Subcutaneous abdominal adipose tissue (tissue), 5 donors: Measurements from ENCODE around the gene RHBDF2.
A peak's percentile ranks its signal among the peaks of the same experiment; 100 is the strongest.
"Not testable (repeated sequence)": the region's sequence is repeated elsewhere in the genome, so short reads cannot be mapped to it uniquely, and the experiment has no call there.

Experiments
- H3K27ac ChIP-seq: one replicate; pipeline ENCODE4 v1.7.0; 2013; ENCODE audit warnings: low read depth, mild to moderate bottlenecking, inconsistent platforms, low read length, moderate library complexity
- H3K27me3 ChIP-seq, 5 donors: one replicate each; pipeline ENCODE4 v1.7.0; 2013; ENCODE audit warnings: low read length in 5 of 5, inconsistent platforms in 1 of 5; ENCODE audit not compliant: control insufficient read depth in 5 of 5, insufficient read depth in 4 of 5
- H3K36me3 ChIP-seq, 5 donors: one replicate each; pipeline ENCODE4 v1.7.0; 2013; ENCODE audit warnings: low read length in 5 of 5; ENCODE audit not compliant: control insufficient read depth in 5 of 5, insufficient read depth in 5 of 5
- H3K4me1 ChIP-seq, 5 donors: one replicate each; pipeline ENCODE4 v1.7.0; 2013; ENCODE audit warnings: low read length in 5 of 5, mild to moderate bottlenecking in 3 of 5, moderate library complexity in 1 of 5; ENCODE audit not compliant: control insufficient read depth in 5 of 5, insufficient read depth in 5 of 5
- H3K4me3 ChIP-seq, 5 donors: one replicate each; pipeline ENCODE4 v1.7.0; 2013; ENCODE audit warnings: low read length in 5 of 5, low read depth in 1 of 5
- H3K9ac ChIP-seq, 5 donors: one replicate each; pipeline ENCODE4 v1.7.0; 2013; ENCODE audit warnings: low read length in 5 of 5, mild to moderate bottlenecking in 4 of 5, moderate library complexity in 3 of 5
- H3K9me3 ChIP-seq, 5 donors: one replicate each; pipeline ENCODE4 v1.7.0; 2013; ENCODE audit warnings: low read length in 5 of 5; ENCODE audit not compliant: control insufficient read depth in 5 of 5
- donor health status: healthy.
- donor health status: healthy.
- donor health status: healthy.
- donor health status: healthy.
- donor health status: healthy.

Gene RHBDF2

DNA sequence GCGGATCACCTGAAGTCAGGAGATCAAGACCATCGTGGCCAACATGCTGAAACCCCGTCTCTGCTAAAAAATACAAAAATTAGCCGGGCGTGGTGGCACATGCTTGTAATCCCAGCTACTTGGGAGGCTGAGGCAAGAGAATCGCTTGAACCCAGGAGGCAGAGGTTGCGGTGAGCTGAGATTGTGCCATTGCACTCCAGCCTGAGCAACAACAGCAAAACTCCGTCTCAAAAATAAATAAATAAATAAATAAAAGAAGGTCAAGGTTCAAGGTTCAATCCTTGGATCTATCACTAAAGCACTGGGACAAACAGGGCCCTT, 24.2 kb upstream of the RHBDF2 start:
- not testable (repeated sequence) for H3K27ac ChIP-seq
- H3K4me1 ChIP-seq = peaks cover 24 to 54% (median 52%) of the 10 kb centered on the region in 5 donors

DNA sequence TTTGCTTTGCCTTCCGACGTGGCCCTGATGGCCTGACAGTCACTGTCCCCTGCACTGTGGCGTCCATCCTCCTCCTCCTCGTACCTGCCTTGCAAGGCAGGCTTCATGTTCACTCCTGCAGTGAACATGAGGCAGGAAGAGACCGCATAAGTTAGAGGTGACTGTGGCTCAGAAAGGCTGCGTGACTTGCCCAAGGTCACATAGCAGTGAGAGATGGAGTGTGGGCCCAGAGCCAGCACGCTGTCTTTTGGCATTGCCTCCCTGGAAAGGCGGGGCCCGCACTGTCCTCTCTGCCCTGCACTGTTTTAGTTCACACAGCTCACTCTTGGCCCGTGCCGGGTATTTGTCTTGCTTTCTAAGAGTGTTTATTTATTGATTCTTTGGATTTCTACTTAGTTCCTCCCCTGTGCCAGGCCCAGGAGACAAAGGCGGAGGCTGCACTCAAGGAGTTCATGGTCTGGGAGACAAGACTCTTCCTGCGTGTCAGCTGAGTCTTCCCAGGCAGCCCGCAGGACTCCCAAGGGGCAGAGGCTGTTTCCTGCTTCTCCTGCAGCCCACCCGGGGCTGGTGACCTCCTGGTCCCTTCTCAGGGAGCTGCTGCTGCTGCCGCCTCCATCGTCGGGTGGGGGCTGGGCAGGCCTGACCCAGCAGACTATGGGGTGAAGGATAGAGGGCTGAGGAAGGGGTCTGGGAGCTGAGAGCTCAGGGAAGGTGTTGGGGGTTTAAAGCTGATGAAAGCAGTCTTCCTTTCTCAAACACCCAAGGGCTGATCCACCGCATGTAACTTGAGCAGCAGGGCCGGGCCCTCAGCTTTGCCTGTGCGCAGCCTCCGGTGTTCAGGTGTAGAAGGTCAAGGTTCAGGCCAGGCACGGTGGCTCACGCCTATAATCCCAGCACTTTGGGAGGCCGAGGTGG, 23.6 kb upstream of the RHBDF2 start:
- Histone ChIP-seq H3K9me3 (no peaks in the 10 kb centered on the region), H3K27ac (no peak overlapping the region), H3K4me3 (peak overlapping the region in 1 of 5 donors; percentile 9), H3K36me3 (no peaks in the 10 kb centered on the region), H3K9ac (no peak overlapping the region), H3K4me1 (peaks cover 18 to 48% (median 46%) of the 10 kb centered on the region in 5 donors), H3K27me3 (peaks cover 0 to 12% (median under 1%) of the 10 kb centered on the region in 5 donors)

More for the DNA sequence above, 24.2 kb upstream of the RHBDF2 start:
- peaks cover 0 to 14% (median 0%) of the 10 kb centered on the region in 5 donors for H3K27me3 ChIP-seq
- H3K4me3 ChIP-seq, H3K36me3 ChIP-seq, H3K9me3 ChIP-seq, H3K9ac ChIP-seq: not testable (repeated sequence)

DNA sequence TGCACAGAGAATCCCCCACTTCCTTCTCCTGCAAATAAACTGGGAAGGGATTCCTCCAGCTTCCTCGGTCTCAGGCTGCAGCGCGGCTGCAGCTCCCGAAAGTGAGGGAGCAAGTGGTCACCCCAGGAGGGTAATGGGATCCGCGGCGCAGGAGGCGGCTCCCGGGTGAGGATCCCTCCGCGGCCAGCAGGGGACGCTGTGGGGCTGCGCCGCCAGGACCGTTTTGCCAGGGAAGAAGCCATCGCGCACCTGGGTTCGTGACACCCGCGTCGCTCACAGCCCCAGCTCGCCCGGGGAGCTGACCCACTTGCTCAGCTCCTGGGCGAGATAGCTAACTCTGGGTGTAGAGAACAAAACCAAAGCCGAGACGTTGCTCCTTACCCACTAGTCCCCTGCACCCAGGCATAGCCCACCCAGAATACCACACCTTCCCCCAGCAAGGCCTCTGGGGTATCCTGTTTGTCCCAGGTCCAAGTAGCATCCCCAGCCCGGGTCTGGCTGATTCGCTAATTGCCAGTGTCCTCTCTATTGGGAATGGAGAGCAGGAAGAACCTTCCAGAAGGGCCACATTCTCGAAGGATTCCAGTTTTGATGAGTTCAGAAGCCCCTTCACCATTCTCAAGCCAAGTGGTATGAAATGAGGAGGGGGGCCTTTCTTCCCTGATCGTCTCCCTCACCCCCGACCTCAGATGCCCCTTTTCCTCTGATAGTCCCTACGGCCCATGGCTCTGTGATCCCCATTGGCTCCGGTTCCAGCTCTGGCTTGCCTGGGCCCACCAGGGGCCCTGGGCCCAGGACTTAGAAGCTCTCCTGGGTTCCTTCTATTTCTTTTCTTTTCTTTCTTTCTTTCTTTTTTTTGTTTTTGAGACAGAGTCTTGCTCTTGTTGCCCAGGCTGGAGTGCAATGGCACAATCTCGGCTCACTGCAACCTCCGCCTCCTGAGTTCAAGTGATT, 22.1 kb upstream of the RHBDF2 start:
- Histone ChIP-seq H3K9me3 (no peaks in the 10 kb centered on the region), H3K4me3 (no peak overlapping the region), H3K9ac (no peak overlapping the region), H3K27ac (no peak overlapping the region), H3K36me3 (no peaks in the 10 kb centered on the region), H3K4me1 (peaks cover 7 to 33% (median 31%) of the 10 kb centered on the region in 5 donors), H3K27me3 (peaks cover 0 to 13% (median 4%) of the 10 kb centered on the region in 5 donors)

- Histone ChIP-seq H3K4me1 (peaks cover 6 to 18% (median 18%) of the 10 kb centered on the region in 5 donors), H3K27me3 (peaks cover 0 to 13% (median 4%) of the 10 kb centered on the region in 5 donors)
- H3K9ac ChIP-seq, H3K27ac ChIP-seq, H3K4me3 ChIP-seq, H3K36me3 ChIP-seq, H3K9me3 ChIP-seq: not testable (repeated sequence)
Observed at GRCh38 chr17:76521683-76522082, 20.5 kb upstream of the RHBDF2 start.

DNA sequence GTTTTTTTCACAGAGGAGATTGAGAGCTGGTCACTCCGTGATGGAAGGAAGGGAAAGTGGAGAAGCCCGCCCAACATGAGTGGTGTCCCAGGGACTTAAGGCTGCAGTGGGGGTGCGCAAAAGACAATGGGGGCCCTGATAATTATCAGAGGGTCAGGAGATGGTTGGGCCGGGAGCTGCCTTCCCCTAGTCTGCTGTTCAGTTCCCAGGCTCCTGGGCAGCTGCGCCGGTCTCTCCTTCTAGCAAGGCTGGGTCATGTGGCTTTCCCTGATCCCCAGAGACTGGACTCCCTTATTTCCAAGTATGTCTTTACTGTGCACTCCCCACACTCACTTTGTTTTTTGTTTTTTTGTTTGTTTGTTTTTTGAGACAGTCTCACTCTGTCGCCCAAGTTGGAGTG, 20.0 kb upstream of the RHBDF2 start:
- Histone ChIP-seq H3K4me3 (no peak overlapping the region), H3K27me3 (peaks cover 0 to 13% (median 4%) of the 10 kb centered on the region in 5 donors), H3K9ac (no peak overlapping the region), H3K9me3 (no peaks in the 10 kb centered on the region), H3K36me3 (no peaks in the 10 kb centered on the region), H3K4me1 (peaks cover 6 to 19% (median 18%) of the 10 kb centered on the region in 5 donors), H3K27ac (no peak overlapping the region)

DNA sequence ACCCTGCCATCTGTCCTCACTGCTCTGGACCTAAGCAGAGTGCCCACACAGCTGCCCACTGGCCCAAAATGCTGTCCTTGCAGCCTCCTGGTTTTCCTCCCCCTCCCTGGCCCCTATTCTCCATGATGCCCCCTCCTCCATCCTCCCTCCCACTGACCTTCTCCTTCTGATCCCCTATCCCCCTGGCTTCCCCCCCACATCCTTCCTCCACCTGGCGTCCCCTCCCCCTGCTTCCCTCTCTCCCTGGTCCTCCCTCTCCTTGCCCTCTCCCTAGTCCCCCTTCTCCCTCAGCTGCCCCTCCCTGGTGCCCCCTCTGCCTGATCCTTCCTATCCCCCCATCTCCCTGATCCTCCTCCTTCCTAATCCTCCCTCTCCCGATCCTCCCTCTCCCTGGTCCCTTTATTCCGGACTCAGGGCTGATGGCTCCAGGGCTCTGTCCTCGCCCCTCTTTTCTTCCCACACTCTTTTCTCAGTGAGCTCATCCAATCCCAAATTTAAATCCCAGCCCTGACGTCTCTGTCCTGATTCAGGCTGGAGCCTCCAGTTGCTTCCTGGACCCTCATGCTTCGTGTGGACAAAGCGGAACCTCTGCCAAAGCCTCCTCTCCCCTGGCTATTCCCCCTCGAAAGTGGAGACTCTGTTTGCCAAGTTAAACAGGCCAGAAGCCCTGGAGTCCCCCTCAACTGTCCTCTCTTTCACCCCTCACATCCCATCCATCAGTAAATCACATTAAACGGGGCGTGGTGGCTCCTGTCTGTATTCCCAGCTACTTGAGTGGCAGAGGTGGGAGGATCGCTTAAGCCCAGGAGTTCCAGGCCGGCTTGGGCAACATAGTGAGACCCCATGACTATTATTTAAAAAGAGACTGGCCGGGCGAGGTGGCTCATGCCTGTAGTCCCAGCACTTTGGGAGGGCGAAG, 18.1 kb upstream of the RHBDF2 start:
- Histone ChIP-seq H3K4me3 (no peak overlapping the region), H3K9me3 (no peaks in the 10 kb centered on the region), H3K4me1 (peaks cover 7 to 24% (median 18%) of the 10 kb centered on the region in 5 donors), H3K9ac (no peak overlapping the region), H3K27ac (no peak overlapping the region), H3K36me3 (no peaks in the 10 kb centered on the region), H3K27me3 (peaks cover 0 to 16% (median 4%) of the 10 kb centered on the region in 5 donors)

DNA sequence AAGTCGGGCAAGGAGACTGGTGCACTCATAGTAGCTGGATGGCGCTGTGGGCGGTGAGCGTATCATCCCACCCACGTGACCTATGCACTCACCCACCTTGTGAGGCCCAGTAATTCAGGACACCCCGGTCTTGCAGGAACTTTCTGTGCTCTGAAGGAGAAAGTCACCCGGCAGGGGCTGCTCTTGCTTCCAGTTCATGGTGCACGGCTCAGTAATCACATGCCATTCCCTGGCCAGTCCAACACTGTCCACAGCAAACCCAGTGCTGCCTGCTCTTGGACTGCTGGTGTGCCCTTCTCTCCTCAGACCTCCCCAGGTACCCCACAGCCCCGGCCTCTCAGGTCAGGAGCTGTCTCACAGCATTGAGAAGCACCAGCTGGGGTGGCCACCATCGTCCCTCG, 16.4 kb upstream of the RHBDF2 start:
- Histone ChIP-seq H3K9me3 (no peaks in the 10 kb centered on the region), H3K36me3 (no peaks in the 10 kb centered on the region), H3K4me1 (peaks cover 7 to 15% (median 11%) of the 10 kb centered on the region in 5 donors), H3K9ac (no peak overlapping the region), H3K4me3 (no peak overlapping the region), H3K27me3 (peaks cover 0 to 13% (median 4%) of the 10 kb centered on the region in 5 donors), H3K27ac (no peak overlapping the region)

GRCh38 chr17:76515274-76515949, 14.2 kb upstream of the RHBDF2 start:
- Histone ChIP-seq H3K4me3 (peak overlapping the region; percentile 29 to 69 (median 42)), H3K27ac (peak overlapping the region; percentile 58), H3K9ac (peak overlapping the region in 4 of 5 donors; percentile 1 to 69 (median 16)), H3K9me3 (no peaks in the 10 kb centered on the region), H3K4me1 (peaks cover 7 to 32% (median 15%) of the 10 kb centered on the region in 5 donors), H3K36me3 (no peaks in the 10 kb centered on the region), H3K27me3 (peaks cover 0 to 9% (median 0%) of the 10 kb centered on the region in 5 donors)

- H3K9ac ChIP-seq, H3K27me3 ChIP-seq, H3K36me3 ChIP-seq, H3K4me3 ChIP-seq, H3K27ac ChIP-seq, H3K9me3 ChIP-seq: not testable (repeated sequence)
- peaks cover 7 to 32% (median 15%) of the 10 kb centered on the region in 5 donors for H3K4me1 ChIP-seq
Observed at GRCh38 chr17:76514355-76514754, 13.1 kb upstream of the RHBDF2 start.
